Ishikawa (cell line): Measurements from ENCODE around the gene NFIB.

ENCODE experiments used
- CEBPB ChIP-seq: IDR thresholded peaks from 2 replicates; pipeline ENCODE4 v1.6.1; 2012
- CREB1 ChIP-seq: IDR thresholded peaks from 2 replicates; pipeline ENCODE4 v1.6.1; 2012; ENCODE audit warnings: low read depth
- EGR1 ChIP-seq: IDR thresholded peaks from 2 replicates; pipeline ENCODE4 v1.6.1; 2012
- EP300 ChIP-seq: IDR thresholded peaks from 2 replicates; pipeline ENCODE4 v1.6.1; 2012; ENCODE audit warnings: borderline replicate concordance
- FOXM1 ChIP-seq: IDR thresholded peaks from 2 replicates; pipeline ENCODE4 v1.6.1; 2012; ENCODE audit warnings: low read depth, borderline replicate concordance
- NFIC ChIP-seq: IDR thresholded peaks from 2 replicates; pipeline ENCODE4 v1.6.1; 2012
- RAD21 ChIP-seq: IDR thresholded peaks from 2 replicates; pipeline ENCODE4 v1.6.1; 2012; ENCODE audit warnings: low read depth
- TAF1 ChIP-seq: IDR thresholded peaks from 2 replicates; pipeline ENCODE4 v1.6.1; 2012; ENCODE audit warnings: low read depth, mild to moderate bottlenecking
- TCF12 ChIP-seq: IDR thresholded peaks from 2 replicates; pipeline ENCODE4 v1.6.1; 2012; ENCODE audit warnings: low read depth
- TEAD4 ChIP-seq: IDR thresholded peaks from 2 replicates; pipeline ENCODE4 v1.6.1; 2012
- USF1 ChIP-seq: IDR thresholded peaks from 2 replicates; pipeline ENCODE4 v1.6.1; 2012
- YY1 ChIP-seq: IDR thresholded peaks from 2 replicates; pipeline ENCODE4 v1.6.1; 2012; ENCODE audit warnings: low read depth
- ZBTB7A ChIP-seq: IDR thresholded peaks from 2 replicates; pipeline ENCODE4 v1.6.1; 2012; ENCODE audit warnings: low read depth
- TF ChIP-seq, protein P1 (sequence below): IDR thresholded peaks from 2 replicates; pipeline ENCODE4 v1.6.1; 2012
- TF ChIP-seq, protein P2 (sequence below): IDR thresholded peaks from 2 replicates; pipeline ENCODE4 v1.6.1; 2012; ENCODE audit warnings: low read depth, mild to moderate bottlenecking

Gene NFIB

GRCh38 chr9:14340219-14340873 lies 26.4 kb upstream of the NFIB start:
- TF ChIP-seq, protein P1, sequence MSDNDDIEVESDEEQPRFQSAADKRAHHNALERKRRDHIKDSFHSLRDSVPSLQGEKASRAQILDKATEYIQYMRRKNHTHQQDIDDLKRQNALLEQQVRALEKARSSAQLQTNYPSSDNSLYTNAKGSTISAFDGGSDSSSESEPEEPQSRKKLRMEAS = no peak
- TF ChIP-seq TAF1 = no peak
- no peak for TF ChIP-seq TEAD4

DNA sequence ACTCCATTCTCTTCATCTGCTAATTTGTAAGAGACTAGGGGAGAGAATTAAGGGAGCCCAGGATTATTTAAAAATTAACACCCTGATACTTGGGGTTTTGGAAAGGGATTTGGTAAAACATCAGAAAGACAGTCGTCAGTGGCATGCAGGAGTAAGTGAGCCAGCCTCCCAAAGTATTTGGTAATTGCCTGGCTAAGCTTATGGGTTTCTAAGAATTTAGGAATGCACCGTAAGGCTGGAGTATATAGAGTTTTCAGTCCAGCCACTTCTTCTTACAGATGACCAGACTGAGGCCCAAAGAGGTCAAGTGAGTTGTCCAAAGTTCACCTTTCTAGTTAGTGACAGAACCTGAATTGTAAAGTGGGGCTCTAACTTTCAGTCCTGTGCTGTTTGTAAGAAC lies 25.8 kb upstream of the NFIB start:
- TF ChIP-seq NFIC (no peak), EGR1 (no peak), TEAD4 (no peak), ZBTB7A (no peak), FOXM1 (no peak), TCF12 (no peak), EP300 (no peak), CEBPB (no peak), RAD21 (no peak), USF1 (no peak), CREB1 (no peak), YY1 (no peak), TAF1 (no peak)
- TF ChIP-seq, protein P2, sequence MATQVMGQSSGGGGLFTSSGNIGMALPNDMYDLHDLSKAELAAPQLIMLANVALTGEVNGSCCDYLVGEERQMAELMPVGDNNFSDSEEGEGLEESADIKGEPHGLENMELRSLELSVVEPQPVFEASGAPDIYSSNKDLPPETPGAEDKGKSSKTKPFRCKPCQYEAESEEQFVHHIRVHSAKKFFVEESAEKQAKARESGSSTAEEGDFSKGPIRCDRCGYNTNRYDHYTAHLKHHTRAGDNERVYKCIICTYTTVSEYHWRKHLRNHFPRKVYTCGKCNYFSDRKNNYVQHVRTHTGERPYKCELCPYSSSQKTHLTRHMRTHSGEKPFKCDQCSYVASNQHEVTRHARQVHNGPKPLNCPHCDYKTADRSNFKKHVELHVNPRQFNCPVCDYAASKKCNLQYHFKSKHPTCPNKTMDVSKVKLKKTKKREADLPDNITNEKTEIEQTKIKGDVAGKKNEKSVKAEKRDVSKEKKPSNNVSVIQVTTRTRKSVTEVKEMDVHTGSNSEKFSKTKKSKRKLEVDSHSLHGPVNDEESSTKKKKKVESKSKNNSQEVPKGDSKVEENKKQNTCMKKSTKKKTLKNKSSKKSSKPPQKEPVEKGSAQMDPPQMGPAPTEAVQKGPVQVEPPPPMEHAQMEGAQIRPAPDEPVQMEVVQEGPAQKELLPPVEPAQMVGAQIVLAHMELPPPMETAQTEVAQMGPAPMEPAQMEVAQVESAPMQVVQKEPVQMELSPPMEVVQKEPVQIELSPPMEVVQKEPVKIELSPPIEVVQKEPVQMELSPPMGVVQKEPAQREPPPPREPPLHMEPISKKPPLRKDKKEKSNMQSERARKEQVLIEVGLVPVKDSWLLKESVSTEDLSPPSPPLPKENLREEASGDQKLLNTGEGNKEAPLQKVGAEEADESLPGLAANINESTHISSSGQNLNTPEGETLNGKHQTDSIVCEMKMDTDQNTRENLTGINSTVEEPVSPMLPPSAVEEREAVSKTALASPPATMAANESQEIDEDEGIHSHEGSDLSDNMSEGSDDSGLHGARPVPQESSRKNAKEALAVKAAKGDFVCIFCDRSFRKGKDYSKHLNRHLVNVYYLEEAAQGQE = no peak
- TF ChIP-seq, protein P1 = no peak

GRCh38 chr9:14337615-14338014 lies 23.7 kb upstream of the NFIB start:
- TF ChIP-seq TCF12 = no peak
- no peak for TF ChIP-seq TAF1
- TF ChIP-seq CREB1 = no peak
- no peak for TF ChIP-seq TEAD4
- no peak for TF ChIP-seq EGR1
- no peak for TF ChIP-seq YY1
- TF ChIP-seq USF1 = no peak
- TF ChIP-seq ZBTB7A = no peak
- no peak for TF ChIP-seq CEBPB
- no peak for TF ChIP-seq NFIC
- no peak for TF ChIP-seq EP300
- TF ChIP-seq, protein P1 = no peak
- TF ChIP-seq FOXM1 = no peak
- TF ChIP-seq RAD21 = no peak
- TF ChIP-seq, protein P2 = no peak

DNA sequence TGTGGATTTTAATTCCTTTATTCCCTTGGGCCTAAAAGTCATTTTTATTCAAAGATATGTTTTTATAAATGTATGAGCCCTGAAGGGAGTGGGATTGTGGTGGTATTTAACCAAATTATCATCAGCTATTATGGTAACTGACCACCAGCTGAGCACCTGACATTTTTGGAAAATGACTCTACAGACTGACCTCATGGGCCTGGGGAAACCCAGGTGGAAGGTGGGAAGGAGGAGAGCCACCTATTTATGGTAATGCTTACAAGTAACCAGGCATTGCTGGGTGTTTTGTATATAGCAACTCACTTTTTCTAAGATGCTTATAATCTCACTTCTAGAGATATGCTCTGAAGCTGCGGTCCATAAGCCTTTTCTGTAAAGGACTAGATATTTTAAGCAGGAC lies 22.3 kb upstream of the NFIB start:
- TF ChIP-seq, protein P2 = no peak

GRCh38 chr9:14331120-14331519 lies 17.2 kb upstream of the NFIB start:
- TF ChIP-seq EP300 (no peak), CEBPB (no peak), TAF1 (no peak), EGR1 (no peak), NFIC (no peak), YY1 (no peak), CREB1 (no peak), RAD21 (no peak), FOXM1 (no peak), USF1 (no peak), TEAD4 (no peak), ZBTB7A (no peak), TCF12 (no peak)
- TF ChIP-seq, protein P2 = no peak
- TF ChIP-seq, protein P1 = no peak
